ENCODE data around the gene BNIPL. TPM values are rescaled to one million over a fixed set of nuclear protein-coding genes. Genes with fewer than 3 reads are reported as not detected.

The BNIPL gene
- total and polyA plus RNA-seq, 2 of the 13 experiments (the other 11 are each of a cell fraction or from before 2014, with no cell fraction given): 0.40 to 1.1 TPM

- TF ChIP-seq ZBTB43 (CRISPR knock-in tag; conservative IDR thresholded peaks at IDR 0.05) (no peak), ONECUT2 (CRISPR knock-in tag; IDR thresholded peaks at IDR 0.05) (no peak), PCBP2 (optimal IDR thresholded peaks at IDR 0.05; ENCODE audit: low read depth, low read length, poor library complexity, severe bottlenecking) (no peak), SIN3B (IDR thresholded peaks at IDR 0.05; ENCODE audit: low read length) (no peak), ZBTB3 (CRISPR knock-in tag; IDR thresholded peaks at IDR 0.05; ENCODE audit: borderline replicate concordance, low read depth) (0 out of 2 replicates have a peak, but pooled peaks have one; percentile 9), ZNF75D (CRISPR knock-in tag; IDR thresholded peaks at IDR 0.05; ENCODE audit: borderline replicate concordance) (no peak), ZSCAN30 (CRISPR knock-in tag; IDR thresholded peaks at IDR 0.05) (0 out of 2 replicates have a peak, but pooled peaks have one; percentile 36), GATAD1 (CRISPR knock-in tag; IDR thresholded peaks at IDR 0.05) (no peak), FOXA3 (CRISPR knock-in tag; IDR thresholded peaks at IDR 0.05) (peak; percentile 12; the same call in 1 of the 2 replicates), ZNF773 (CRISPR knock-in tag; IDR thresholded peaks at IDR 0.05; ENCODE audit: borderline replicate concordance) (no peak), PLRG1 (conservative IDR thresholded peaks at IDR 0.05) (no peak), TFDP2 (CRISPR knock-in tag; IDR thresholded peaks at IDR 0.05) (no peak), ZNF607 (CRISPR knock-in tag; IDR thresholded peaks at IDR 0.05; ENCODE audit: borderline replicate concordance) (no peak), E2F2 (CRISPR knock-in tag; IDR thresholded peaks at IDR 0.05; ENCODE audit: borderline replicate concordance) (no peak), ZNF550 (CRISPR knock-in tag; IDR thresholded peaks at IDR 0.05; ENCODE audit: borderline replicate concordance) (no peak), ZMAT3 (CRISPR knock-in tag; conservative IDR thresholded peaks at IDR 0.05) (no peak; the same call in 1 of the 2 replicates), GTF3A (CRISPR knock-in tag; conservative IDR thresholded peaks at IDR 0.05) (no peak), PRMT3 (CRISPR knock-in tag; IDR thresholded peaks at IDR 0.05; ENCODE audit: borderline replicate concordance, low read depth) (no peak), HNRNPLL (IDR thresholded peaks at IDR 0.05; ENCODE audit: low read depth, low read length, poor library complexity, severe bottlenecking) (no peak), ZNF225 (CRISPR knock-in tag; IDR thresholded peaks at IDR 0.05) (no peak), FIP1L1 (IDR thresholded peaks at IDR 0.05; ENCODE audit: borderline replicate concordance, insufficient read depth, low read depth, low read length) (no peak), FUBP1 (CRISPR knock-in tag; IDR thresholded peaks at IDR 0.05; ENCODE audit: borderline replicate concordance) (no peak), SNAI1 (CRISPR knock-in tag; IDR thresholded peaks at IDR 0.05; ENCODE audit: borderline replicate concordance) (0 out of 2 replicates have a peak, but pooled peaks have one; percentile 28), CCDC6 (CRISPR knock-in tag; IDR thresholded peaks at IDR 0.05) (no peak), BORCS8-MEF2B (CRISPR knock-in tag; IDR thresholded peaks at IDR 0.05) (no peak)
These were observed 29.9 kb upstream of the BNIPL start, which contains the start of gene MINDY1 (continued) for GRCh38 chr1:151006327-151007052.
